HepG2 (cell line): ENCODE results near the gene DDR2. TPM values are rescaled to one million over a fixed set of nuclear protein-coding genes. Genes with fewer than 3 reads are reported as not detected.

ENCODE experiments used
- ATAC-seq: fragments of 200-7000 bp; cut with Tn5 transposase; 3 replicates; pipeline ENCODE4 v1.9.1; 2020; ENCODE audit warnings: mild to moderate bottlenecking, moderate library complexity
- BruUV-seq: library from RNA; stranded (reverse); fragments of 400-500 nt; replicated peaks from 2 replicates; lab custom pipeline; 2021; lab: Mats Ljungman, UMichigan
- CTCF ChIA-PET: fragments of 300-600 bp; formaldehyde crosslinking; extraction: SDS; loops from one replicate; lab custom pipeline; 2021; ENCODE audit warnings: low total read pairs, inconsistent platforms, low intra/inter-chr PET ratio; lab: Yijun Ruan, JAX
- POLR2A ChIA-PET: fragments of 350-600 bp; sonication (Branson Sonifier 250); formaldehyde crosslinking; loops from one replicate; lab custom pipeline; 2020; ENCODE audit warnings: antibody characterized with exemption, inconsistent platforms; lab: Yijun Ruan, JAX
- DNase-seq: peaks from one replicate; pipeline ENCODE4 v3.0.0-alpha.2; 2015; ENCODE audit warnings: low spot score
- FAIRE-seq: peaks from 3 replicates; lab custom pipeline; 2011; peaks lifted over from hg19 to GRCh38; lab: Jason Lieb, UNC
- H2AFZ ChIP-seq: one replicate; pipeline ENCODE4 v1.6.1; 2011; ENCODE audit warnings: low read length, inconsistent platforms
- H3K27ac ChIP-seq: fragments of 300-600 bp; 3 replicates; pipeline ENCODE4 v1.8.0; 2011; ENCODE audit warnings: mixed run types, mild to moderate bottlenecking, mixed read lengths, low read length, inconsistent platforms; ENCODE audit not compliant: insufficient read depth; ENCODE audit errors: extremely low read length
- H3K27me3 ChIP-seq, 2 experiments: fragments of 200-600 bp in 1 of 2; 2 replicates in 1 of 2; 3 replicates in 1 of 2; pipeline versions ENCODE4 v1.6.0 to v1.8.0; 2011; ENCODE audit warnings: low read length in 2 of 2, mild to moderate bottlenecking in 2 of 2, moderate library complexity in 2 of 2, inconsistent platforms in 1 of 2; ENCODE audit not compliant: insufficient read depth in 2 of 2, control insufficient read depth in 1 of 2
- H3K36me3 ChIP-seq, 2 experiments: fragments of 200-600 bp in 1 of 2; replicated peaks in 1 of 2; 2 replicates in 1 of 2; 3 replicates in 1 of 2; pipeline versions ENCODE4 v1.5.1 to v1.8.0; 2011; ENCODE audit warnings: low read length in 2 of 2, inconsistent platforms in 1 of 2; ENCODE audit not compliant: insufficient read depth in 2 of 2, control insufficient read depth in 1 of 2
- H3K4me1 ChIP-seq: 2 replicates; pipeline ENCODE4 v1.5.1; 2012; ENCODE audit warnings: low read length, inconsistent platforms; ENCODE audit not compliant: insufficient read depth
- H3K4me2 ChIP-seq: 2 replicates; pipeline ENCODE4 v1.6.0; 2011; ENCODE audit warnings: low read depth, low read length, inconsistent platforms
- H3K4me3 ChIP-seq, 3 experiments: fragments of 200-600 bp in 1 of 3; sonication (generic), shearing (Covaris generic) in 1 of 3; replicated peaks in 1 of 3; 2 replicates each; pipeline ENCODE4 v1.5.1; 2011 to 2016; ENCODE audit warnings: low read length in 3 of 3, inconsistent platforms in 2 of 3, low read depth in 2 of 3, mild to moderate bottlenecking in 2 of 3, control low read depth in 1 of 3, mixed read lengths in 1 of 3; ENCODE audit not compliant: insufficient read depth in 1 of 3
- H3K79me2 ChIP-seq: one replicate; pipeline ENCODE4 v1.6.1; 2011; ENCODE audit warnings: low read length, inconsistent platforms; ENCODE audit not compliant: insufficient read depth
- H3K9ac ChIP-seq: 2 replicates; pipeline ENCODE4 v1.6.0; 2011; ENCODE audit warnings: mild to moderate bottlenecking, low read depth, low read length, inconsistent platforms; ENCODE audit not compliant: insufficient read depth
- H3K9me3 ChIP-seq: 2 replicates; pipeline ENCODE4 v1.5.1; 2012; ENCODE audit warnings: mild to moderate bottlenecking, low read length
- H4K20me1 ChIP-seq: 2 replicates; pipeline ENCODE4 v1.6.0; 2011; ENCODE audit warnings: inconsistent platforms, mild to moderate bottlenecking, low read length, moderate library complexity; ENCODE audit not compliant: insufficient read depth
- ATAD3A ChIP-seq: sonication (generic); formaldehyde crosslinking; IDR thresholded peaks from 2 replicates; pipeline ENCODE4 v1.4.0; 2020; ENCODE audit warnings: missing genetic modification reagents
- ERF ChIP-seq: IDR thresholded peaks from 2 replicates; pipeline ENCODE4 v1.6.1; 2018; ENCODE audit warnings: missing biosample characterization, missing genetic modification reagents
- GABPA ChIP-seq, 2 experiments: IDR thresholded peaks; 2 replicates each; pipeline ENCODE4 v1.6.1; 2011 to 2016; ENCODE audit warnings: low read depth in 2 of 2, low read length in 1 of 2, missing biosample characterization in 1 of 2, missing genetic modification characterization in 1 of 2
- JUNB ChIP-seq: sonication (generic); formaldehyde crosslinking; IDR thresholded peaks from 2 replicates; pipeline ENCODE4 v1.8.0; 2022; ENCODE audit warnings: missing genetic modification reagents, mild to moderate bottlenecking, borderline replicate concordance
- MBNL3 ChIP-seq: fragments of 250-450 bp; sonication (Bioruptor Pico); conservative IDR thresholded peaks from 2 replicates; pipeline ENCODE4 v1.8.0; 2022; ENCODE audit warnings: mild to moderate bottlenecking, inconsistent platforms
- SMYD3 ChIP-seq: sonication (generic); formaldehyde crosslinking; IDR thresholded peaks from 2 replicates; pipeline ENCODE4 v1.8.1; 2023; ENCODE audit warnings: mild to moderate bottlenecking, missing genetic modification reagents
- ZNF3 ChIP-seq: IDR thresholded peaks from 2 replicates; pipeline ENCODE4 v1.7.0; 2017; ENCODE audit warnings: inconsistent platforms
- ZNF878 ChIP-seq: sonication (generic); formaldehyde crosslinking; IDR thresholded peaks from 2 replicates; pipeline ENCODE4 v1.8.1; 2023; ENCODE audit warnings: mild to moderate bottlenecking, missing genetic modification reagents, moderate library complexity
- WGBS: methylation state at CpG from one replicate; pipeline ENCODE4 v1.1.6; 2017; ENCODE audit warnings: low lambda C conversion rate; 5-methylcytosine and 5-hydroxymethylcytosine counted together
- in situ Hi-C: cut with HindIII; loops from 2 replicates; pipeline ENCODE4 v1.10.0; 2017; ENCODE audit warnings: low pct_unique_long_range_greater_than_20kb; ENCODE audit not compliant: extremely low pct_ligation_motif_present
- intact Hi-C: fragments of 100-400 bp; cut with micrococcal nuclease; formaldehyde crosslinking; loops from one replicate; pipeline ENCODE4 v1.10.0; 2022; ENCODE audit not compliant: unreplicated experiment
- polyA plus RNA-seq, 8 experiments: library from polyadenylated mRNA; depleted of rRNA in 3 of 8; stranded (reverse) in 7 of 8; unstranded in 1 of 8; fragments of >200 nt; fragmentation: Illumina TruSeq in 4 of 8; extraction: Trizol in 4 of 8; gene quantifications; 2 replicates each; pipeline versions ENCODE4 v1.2.1 to v1.2.3, GENCODE V29; 2011 to 2016; ENCODE audit warnings: low read depth in 4 of 8, missing spikeins in 1 of 8, mixed read lengths in 1 of 8; ENCODE audit not compliant: insufficient read depth in 1 of 8
- total RNA-seq, 5 experiments: library from RNA; depleted of rRNA; stranded (reverse); fragments of >200 nt; fragmentation: Illumina TruSeq; extraction: Trizol; gene quantifications; 2 replicates each; pipeline ENCODE4 v1.2.3, GENCODE V29; 2016; ENCODE audit warnings: low read depth in 1 of 5
- TF ChIP-seq, protein P1 (sequence below): IDR thresholded peaks from 2 replicates; pipeline ENCODE4 v1.6.1; 2012; ENCODE audit warnings: low read length, improper control_type of control experiment
- TF ChIP-seq, protein P2 (sequence below): sonication (generic); formaldehyde crosslinking; conservative IDR thresholded peaks from 2 replicates; pipeline ENCODE4 v1.8.0; 2022; ENCODE audit warnings: mild to moderate bottlenecking, moderate library complexity, missing genetic modification reagents

DDR2 gene
- total and polyA plus RNA-seq, 2 of the 13 experiments (the other 11 are each of a cell fraction or from before 2014, with no cell fraction given): 0.36 to 0.38 TPM

DNA sequence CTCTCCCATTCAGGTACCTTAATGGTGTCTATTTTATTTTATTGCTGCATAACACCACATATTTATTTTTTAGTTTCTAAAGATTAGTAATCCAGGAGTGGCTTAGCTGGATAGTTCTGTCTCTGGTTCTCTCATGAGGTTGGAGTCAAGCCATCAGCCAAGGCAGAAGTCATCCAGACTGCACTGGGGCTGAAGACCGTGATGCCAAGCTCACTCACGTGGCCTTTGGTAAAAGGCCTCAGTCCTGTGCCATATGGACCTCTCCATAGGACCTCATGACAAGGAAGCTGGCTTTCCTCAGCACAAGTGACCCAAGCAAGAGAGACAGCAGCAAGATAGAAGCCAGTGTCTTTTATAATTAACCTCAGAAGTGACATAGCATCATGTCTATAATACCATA is 23.0 kb upstream of the DDR2 start:
- intact Hi-C loops: no loop called here
- DNase-seq: no peak
- BruUV-seq: no TSS peak
- Histone ChIP-seq H3K27me3 (no peaks in the 10 kb centered on the region), H3K4me2 (no peak overlapping the region), H3K9me3 (no peaks in the 10 kb centered on the region), H3K4me3 (no peak overlapping the region), H3K27ac (no peak overlapping the region), H2AFZ (no peak overlapping the region), H3K36me3 (no peaks in the 10 kb centered on the region), H3K9ac (no peak overlapping the region), H3K4me1 (peaks cover 19% of the 10 kb centered on the region), H3K79me2 (no peaks in the 10 kb centered on the region), H4K20me1 (no peaks in the 10 kb centered on the region)
- ChIA-PET POLR2A (no interaction called here), CTCF (no interaction called here)
- no peak for TF ChIP-seq ATAD3A (CRISPR knock-in tag)
- no peak for TF ChIP-seq JUNB (CRISPR knock-in tag)
- no peak for TF ChIP-seq ZNF3 (CRISPR knock-in tag)
- TF ChIP-seq ZNF878 (CRISPR knock-in tag): no peak
- TF ChIP-seq, protein P1, sequence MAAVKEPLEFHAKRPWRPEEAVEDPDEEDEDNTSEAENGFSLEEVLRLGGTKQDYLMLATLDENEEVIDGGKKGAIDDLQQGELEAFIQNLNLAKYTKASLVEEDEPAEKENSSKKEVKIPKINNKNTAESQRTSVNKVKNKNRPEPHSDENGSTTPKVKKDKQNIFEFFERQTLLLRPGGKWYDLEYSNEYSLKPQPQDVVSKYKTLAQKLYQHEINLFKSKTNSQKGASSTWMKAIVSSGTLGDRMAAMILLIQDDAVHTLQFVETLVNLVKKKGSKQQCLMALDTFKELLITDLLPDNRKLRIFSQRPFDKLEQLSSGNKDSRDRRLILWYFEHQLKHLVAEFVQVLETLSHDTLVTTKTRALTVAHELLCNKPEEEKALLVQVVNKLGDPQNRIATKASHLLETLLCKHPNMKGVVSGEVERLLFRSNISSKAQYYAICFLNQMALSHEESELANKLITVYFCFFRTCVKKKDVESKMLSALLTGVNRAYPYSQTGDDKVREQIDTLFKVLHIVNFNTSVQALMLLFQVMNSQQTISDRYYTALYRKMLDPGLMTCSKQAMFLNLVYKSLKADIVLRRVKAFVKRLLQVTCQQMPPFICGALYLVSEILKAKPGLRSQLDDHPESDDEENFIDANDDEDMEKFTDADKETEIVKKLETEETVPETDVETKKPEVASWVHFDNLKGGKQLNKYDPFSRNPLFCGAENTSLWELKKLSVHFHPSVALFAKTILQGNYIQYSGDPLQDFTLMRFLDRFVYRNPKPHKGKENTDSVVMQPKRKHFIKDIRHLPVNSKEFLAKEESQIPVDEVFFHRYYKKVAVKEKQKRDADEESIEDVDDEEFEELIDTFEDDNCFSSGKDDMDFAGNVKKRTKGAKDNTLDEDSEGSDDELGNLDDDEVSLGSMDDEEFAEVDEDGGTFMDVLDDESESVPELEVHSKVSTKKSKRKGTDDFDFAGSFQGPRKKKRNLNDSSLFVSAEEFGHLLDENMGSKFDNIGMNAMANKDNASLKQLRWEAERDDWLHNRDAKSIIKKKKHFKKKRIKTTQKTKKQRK: no peak
- TF ChIP-seq SMYD3 (CRISPR knock-in tag): no peak
- TF ChIP-seq GABPA (IDR thresholded peaks at IDR 0.05; ENCODE audit: low read depth, low read length): no peak
- no peak for TF ChIP-seq GABPA (CRISPR knock-in tag; IDR thresholded peaks at IDR 0.05; ENCODE audit: low read depth)
- no peak for TF ChIP-seq MBNL3 (CRISPR knock-in tag)
- TF ChIP-seq ERF: no peak
- TF ChIP-seq, protein P2, sequence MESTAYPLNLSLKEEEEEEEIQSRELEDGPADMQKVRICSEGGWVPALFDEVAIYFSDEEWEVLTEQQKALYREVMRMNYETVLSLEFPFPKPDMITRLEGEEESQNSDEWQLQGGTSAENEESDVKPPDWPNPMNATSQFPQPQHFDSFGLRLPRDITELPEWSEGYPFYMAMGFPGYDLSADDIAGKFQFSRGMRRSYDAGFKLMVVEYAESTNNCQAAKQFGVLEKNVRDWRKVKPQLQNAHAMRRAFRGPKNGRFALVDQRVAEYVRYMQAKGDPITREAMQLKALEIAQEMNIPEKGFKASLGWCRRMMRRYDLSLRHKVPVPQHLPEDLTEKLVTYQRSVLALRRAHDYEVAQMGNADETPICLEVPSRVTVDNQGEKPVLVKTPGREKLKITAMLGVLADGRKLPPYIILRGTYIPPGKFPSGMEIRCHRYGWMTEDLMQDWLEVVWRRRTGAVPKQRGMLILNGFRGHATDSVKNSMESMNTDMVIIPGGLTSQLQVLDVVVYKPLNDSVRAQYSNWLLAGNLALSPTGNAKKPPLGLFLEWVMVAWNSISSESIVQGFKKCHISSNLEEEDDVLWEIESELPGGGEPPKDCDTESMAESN (CRISPR knock-in tag): no peak
- in situ Hi-C loops: no loop called here
- WGBS: 89% methylated on average over 2 of the region's 2 CpGs
- ATAC-seq: no peak
- no peak for FAIRE-seq
